Measurements from ENCODE around the gene CACNA2D1.

The CACNA2D1 gene

GRCh38 chr7:81960026-81960425 lies 483.6 kb downstream of the CACNA2D1 start:
- no peak for DNase-seq (ENCODE audit: low read depth)

DNA sequence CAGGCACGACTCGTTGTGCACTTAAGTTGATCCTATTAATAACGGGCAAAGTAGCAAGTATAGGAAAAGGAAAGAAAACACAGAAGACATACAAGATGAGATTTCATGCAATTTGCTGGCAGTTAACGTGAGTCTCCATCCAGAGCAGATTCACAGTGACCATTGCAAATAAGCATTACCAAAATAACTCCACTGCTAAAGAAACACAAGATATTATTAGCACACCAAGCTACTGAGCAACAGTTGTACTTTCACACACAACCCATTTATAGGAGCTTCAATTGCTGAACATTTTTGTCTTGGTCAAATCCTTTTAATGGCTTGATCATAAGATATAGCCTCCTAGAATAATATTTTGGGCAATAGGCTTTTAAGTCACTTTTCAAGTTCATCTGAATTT lies 486.1 kb downstream of the CACNA2D1 start:
- DNase-seq (ENCODE audit: low read depth) = no peak

DNA sequence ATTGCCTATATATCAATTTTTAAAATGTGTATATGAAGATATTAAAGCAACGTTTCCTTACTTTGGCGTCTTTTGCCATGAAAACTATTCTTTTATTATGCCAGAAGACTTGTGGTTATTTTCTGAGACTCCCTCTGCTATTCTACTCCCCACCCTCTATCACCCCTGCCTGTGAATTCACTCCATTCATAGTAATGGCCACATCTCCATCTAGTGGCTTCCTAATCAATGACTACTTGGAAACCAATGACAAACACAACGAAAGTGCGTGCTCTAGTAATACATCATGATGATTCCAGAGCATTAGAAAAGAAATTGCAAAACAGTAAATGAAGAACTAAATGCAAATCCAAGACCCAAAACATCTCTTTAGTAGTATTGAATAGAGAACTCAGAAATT lies 487.1 kb downstream of the CACNA2D1 start:
- DNase-seq (ENCODE audit: low read depth) = peak; percentile 57

DNA sequence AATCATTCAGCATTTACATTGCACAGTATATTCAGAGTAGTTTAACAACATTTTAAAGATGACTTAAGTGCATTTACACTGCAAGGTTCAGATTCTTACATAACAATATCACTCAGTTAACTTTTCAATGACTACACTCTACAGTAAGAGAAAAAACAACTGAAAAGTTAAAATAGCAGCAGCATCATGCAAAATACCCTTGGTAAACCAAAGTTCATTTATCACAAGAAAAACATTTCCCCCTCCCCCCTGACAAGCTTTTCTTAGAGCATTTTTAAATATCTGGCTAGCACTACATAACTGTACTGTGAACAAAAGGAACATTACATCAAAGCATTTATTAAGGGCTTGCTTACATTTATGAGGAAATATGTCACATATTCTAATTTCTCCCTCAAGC lies 494.3 kb downstream of the CACNA2D1 start:
- no peak for DNase-seq (ENCODE audit: low read depth)

GRCh38 chr7:81944058-81944457 lies 499.5 kb downstream of the CACNA2D1 start:
- peak; percentile 12 for DNase-seq (ENCODE audit: low read depth)

GRCh38 chr7:81937091-81937490 lies 506.5 kb downstream of the CACNA2D1 start:
- DNase-seq (ENCODE audit: low read depth) = peak; percentile 24

GRCh38 chr7:81934596-81935301 lies 508.8 kb downstream of the CACNA2D1 start:
- peak; percentile 66 for DNase-seq (ENCODE audit: low read depth)

- DNase-seq (ENCODE audit: low read depth) = no peak
These were observed 510.6 kb downstream of the CACNA2D1 start for GRCh38 chr7:81932936-81933335.

GRCh38 chr7:81929386-81929785 lies 514.2 kb downstream of the CACNA2D1 start:
- DNase-seq (ENCODE audit: low read depth) = peak; percentile 56

DNA sequence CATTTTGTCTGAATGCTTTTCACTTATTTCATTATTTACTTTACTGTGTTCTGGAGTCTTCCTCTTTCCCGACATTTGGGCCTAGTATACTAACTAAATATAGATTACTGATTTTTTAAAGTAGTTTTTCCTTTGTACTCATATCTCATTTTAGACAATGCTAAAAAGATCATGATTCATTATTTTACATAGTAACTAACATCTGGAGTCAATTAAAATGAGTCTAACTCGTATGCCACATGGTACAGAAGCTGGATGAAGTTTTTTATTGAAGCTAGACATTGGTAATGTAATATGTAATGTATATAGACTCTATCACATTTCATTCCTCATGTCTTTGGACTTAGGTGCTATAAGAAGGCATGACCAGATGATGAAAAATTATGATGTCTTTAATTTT lies 517.4 kb downstream of the CACNA2D1 start:
- DNase-seq (ENCODE audit: low read depth) = no peak

- DNase-seq (ENCODE audit: low read depth) = no peak
These were observed 518.0 kb downstream of the CACNA2D1 start for GRCh38 chr7:81925530-81925929.

GRCh38 chr7:81924494-81924893 lies 519.1 kb downstream of the CACNA2D1 start:
- DNase-seq (ENCODE audit: low read depth) = no peak

DNA sequence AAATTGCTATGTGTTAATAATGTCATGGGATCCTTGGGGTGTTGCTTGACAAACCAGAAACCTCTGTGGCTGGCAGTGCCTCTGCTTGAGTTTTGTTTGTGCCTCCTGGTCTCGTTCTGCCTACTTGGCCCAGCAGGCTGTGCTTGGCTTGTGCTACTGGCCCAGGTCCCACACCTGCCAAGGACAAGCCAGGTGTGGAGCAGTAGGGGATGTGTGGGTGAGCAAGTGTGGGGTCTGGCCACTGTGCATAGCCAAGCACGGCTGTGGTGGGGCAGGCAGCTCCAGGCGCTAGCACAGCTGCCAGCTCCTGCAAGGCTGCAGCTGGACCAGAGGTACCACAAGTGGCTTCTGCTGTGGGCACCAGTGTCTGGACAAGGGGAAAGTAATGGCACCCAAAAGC lies 524.1 kb downstream of the CACNA2D1 start:
- no peak for DNase-seq (ENCODE audit: low read depth)

DNA sequence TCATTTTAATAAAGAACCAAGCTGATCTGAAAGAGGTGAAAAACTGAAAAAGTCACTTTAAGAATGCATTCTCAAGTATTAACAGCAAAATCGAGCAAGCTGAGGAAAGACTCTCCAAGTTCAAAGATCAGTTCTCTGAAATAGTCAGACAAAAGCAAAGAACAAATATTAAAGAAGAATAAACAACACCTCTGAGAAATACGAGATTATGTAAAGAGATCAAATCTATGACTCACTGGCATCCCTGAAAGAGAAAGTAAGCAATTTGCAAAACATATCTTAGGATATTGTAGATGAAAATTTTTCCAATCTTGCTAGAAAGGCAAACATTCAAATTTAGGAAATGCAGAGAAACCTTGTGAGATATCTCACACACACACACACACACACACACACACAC lies 535.4 kb downstream of the CACNA2D1 start:
- peak; percentile 11 for DNase-seq (ENCODE audit: low read depth)

DNA sequence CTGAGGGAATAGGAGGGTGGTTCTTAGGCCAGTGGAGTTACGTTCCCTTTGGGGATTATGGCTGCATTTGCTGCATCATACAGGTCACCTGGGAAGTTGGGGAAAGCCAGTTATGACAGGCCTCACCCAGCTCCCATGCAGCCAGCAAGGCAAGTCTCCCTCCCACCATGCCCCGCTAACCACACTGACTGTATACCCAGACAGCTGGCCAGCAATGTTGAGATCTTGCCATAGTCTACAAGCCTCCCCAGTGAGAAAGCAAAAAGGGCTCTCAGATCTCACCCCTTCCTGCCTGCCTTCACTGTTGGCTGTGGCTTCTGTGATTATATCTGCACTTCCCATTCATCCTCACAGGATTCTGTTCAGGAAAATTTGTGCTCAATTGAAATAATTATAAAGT lies 540.5 kb downstream of the CACNA2D1 start:
- DNase-seq (ENCODE audit: low read depth) = no peak

GRCh38 chr7:81902536-81902935 lies 541.0 kb downstream of the CACNA2D1 start:
- DNase-seq (ENCODE audit: low read depth) = no peak
